Suppressor macrophage treated with lipopolysaccharide for 1 hour (primary cell): ENCODE results near the gene DSTN.
"Not testable (repeated sequence)": the region's sequence is repeated elsewhere in the genome, so short reads cannot be mapped to it uniquely, and the experiment has no call there.

Experiments used
- DNase-seq, 3 donors: peaks; one replicate each; pipeline ENCODE4 v3.0.0-alpha.2; 2020 to 2022

Gene DSTN

DNA sequence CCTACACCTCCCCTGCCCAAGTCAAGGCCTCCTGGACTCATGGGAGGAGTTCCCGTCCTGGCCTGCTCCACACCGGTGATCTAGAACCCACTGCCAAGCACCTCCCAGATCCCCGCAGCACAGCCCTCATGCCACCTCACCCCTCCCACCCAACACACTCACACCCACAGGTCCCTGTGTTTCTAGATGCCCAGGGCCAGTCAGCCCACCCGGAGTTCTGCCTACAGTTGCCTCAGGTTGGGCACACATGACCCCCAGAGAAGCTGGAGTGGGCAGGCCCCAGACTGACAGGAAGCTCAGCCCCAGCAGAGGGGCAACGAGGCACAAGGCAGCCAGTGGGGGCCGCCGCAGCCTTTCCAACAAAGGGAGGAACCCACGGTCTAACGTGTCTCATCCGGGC lies 82.5 kb downstream of the DSTN start:
- DNase-seq: no peak

DNA sequence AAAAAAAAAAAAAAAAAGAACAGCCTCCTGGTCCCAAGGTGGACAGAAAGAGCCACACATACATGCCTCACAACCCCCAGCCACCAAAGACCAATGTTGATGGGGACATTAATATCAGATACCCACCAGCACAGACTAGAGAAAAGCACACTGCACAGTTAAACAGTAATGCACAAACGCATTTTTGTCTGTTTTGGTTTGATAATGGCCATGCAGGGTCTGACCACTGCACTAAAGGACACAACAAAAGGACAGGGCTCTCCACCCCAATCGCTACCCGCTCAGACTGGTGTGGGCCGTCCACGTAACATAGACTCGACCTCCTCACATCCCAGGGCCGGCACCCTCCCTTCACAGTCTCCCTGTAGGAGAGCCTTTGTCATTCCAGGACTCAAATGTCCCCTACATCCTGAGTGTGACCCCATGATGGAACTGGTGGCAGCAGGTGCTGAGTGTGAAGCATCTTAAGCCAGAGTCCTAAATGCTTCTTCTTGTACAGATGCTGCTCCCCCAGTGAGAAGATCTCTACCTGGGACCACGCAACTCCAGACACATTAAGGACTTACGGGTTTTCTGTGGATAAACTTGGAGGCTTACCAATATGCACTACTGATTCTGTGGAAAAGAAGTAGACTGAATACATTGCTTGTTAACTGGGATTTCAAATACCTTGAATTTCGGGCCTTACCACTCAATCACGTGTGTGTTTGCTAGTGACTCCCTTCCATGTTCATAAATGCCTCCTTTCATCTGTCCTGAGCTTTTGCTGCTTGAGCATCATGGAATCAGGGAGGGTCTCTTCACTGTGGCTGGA lies 84.2 kb downstream of the DSTN start:
- DNase-seq: no peak

DNA sequence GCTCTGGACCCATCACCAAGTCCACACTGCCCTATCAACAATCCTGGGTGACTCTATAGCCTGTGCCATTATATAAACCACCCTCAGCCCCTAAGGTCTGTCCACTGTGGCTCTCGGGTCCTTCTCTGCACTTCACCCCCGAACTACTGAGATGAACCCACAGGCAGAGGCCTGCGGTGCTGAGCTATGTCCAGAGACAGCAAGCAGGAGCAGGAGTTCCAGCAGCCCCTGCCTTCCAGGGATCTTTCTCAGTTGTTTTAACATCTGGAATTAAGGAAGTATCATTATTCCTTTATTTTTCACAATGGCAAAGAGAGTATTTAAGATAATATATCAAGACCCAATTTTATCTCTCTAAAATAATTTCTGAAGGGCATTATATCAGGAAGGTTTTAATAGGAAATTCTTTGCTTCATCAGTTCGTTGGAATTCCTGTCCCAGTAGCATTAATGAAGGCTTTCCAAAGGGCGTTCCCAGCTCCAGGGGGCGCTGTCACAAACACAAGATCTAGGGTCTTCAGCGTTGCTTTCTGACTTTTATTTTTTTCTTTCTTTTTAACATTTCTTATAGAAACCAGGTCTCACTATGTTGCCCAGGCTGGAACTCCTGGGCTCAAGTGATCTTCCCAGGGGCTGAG lies 84.9 kb downstream of the DSTN start:
- peak; percentile 40 to 65 (median 49) for DNase-seq

DNA sequence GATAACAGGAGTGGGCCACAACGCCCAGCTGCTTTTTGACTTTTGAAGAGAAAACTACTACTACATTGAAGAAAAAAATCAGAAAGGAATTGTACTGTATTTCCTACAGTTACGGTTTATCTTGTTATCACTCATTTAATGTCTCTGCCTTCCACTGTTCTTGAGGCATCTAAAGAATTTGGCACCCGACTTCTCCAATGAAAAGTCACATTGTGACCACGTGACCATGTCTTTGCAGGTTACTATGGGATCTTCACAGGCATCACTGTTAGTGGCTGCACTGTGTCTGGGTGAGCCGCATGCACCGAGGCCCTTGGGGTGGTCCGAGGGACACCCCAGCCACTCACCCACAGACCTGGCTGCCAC lies 85.4 kb downstream of the DSTN start:
- DNase-seq: no peak

DNA sequence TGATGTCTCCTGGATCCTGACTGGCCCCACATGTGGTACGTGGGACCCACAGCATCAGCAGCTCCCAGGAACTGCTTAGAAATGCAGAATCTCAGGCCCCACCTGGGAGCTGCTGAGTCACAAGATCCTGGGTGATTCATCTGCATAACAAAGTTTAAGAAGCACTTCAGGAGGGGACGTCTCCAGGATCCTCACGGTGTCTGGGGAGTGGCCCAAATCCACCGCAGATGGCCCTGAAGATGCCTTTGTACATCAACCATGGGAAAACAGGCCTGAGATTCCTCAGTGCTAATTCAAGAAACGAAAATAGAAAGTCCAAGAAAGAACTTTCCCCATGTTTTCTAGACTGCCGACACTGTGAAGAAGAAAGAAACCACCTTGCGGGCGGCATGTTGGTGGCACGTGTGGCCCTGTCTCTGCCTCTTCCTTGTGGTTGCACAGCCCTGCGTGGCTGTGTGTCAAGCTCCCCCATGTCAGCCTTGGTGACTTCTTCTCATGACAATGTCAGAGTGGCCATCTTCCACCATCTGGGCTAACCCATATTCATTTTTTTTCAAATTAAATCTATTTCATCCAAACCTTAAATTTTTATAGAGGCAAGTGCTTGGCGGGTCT lies 86.1 kb downstream of the DSTN start:
- no peak for DNase-seq

DNA sequence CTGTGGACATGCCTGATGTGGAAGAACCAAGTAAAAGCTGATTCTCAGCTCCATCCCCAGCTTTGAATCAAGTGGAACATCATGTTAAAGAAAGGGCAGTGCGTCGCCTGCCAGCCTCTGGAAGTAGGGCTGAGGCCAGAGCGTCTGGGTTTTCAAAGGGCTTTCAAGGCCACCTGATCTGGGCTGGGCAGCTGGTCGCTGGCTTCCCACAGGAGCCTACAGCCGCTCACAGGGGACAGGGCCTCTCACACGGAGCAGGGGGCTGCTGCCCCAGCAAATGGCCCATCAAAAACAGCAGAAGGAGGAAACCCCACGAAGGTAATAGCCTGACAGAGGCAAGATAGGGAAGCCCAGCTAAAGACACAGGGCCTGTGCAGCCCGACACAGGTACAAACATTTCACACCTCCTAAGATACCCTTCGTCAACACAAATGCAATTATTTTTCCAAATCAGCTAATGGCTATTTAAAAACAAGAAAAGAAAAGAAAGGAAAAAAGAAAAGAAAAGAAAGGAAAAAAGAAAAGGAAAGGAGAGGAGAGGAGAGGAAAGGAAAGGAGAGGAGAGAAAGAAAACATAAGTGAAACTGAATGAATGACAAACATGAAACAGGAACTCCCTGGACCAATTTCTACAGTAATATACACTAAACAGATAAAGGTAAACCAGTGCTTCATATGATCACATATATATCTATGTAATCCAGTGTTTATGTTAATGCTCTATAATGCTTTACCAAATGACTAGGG lies 87.4 kb downstream of the DSTN start:
- no peak for DNase-seq

DNA sequence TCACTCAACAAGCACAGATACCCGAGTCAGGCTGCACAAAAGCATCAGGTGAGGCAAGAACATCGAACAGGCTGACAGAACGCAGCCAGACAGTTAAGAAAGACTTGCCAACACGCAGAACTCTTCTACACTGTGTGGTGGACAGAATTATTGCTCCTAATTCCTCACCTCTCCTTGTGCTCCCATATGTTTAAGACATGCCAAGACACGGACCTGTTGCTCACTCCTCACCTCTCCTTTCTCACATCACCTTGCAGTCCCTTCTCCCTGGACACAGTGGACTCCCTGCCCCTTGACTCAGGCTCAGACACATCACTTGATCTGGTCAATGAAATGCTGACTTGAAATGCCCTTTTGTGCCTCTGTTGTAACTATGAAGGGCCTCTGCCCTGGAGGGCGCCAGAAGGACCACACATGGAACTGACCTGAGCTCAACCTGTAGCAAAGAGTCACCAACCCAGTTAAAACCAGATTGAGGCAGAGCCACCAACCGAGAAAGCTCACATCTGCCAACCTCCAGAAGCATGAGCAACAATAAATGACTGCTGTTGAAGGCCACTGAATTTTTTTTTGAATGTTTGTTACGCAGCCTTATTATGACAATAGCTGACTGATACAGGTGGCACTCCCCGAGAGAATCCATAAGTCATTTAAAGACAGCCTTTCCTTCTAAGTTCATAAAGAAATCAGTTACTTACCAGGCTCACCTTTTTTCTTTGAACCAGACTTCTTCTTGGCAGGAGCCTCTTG lies 88.2 kb downstream of the DSTN start:
- DNase-seq: no peak

DNA sequence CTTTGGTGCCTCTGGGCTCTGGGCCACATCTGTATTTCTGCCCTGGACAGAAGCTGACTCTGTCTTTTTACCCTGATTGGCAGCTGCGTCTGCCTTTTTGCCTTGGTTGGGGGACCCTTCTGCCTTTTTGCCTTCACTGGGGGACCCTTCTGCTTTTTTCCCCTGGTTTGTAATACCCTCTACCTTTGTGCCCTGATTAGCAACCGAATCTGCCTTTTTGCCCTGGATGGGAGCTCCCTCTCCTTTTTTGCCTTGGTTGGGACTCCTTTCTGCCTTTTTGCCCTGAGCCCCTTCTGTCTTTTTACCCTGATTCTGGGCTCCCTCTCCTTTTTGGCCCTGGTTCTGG lies 88.7 kb downstream of the DSTN start:
- DNase-seq: no peak

DNA sequence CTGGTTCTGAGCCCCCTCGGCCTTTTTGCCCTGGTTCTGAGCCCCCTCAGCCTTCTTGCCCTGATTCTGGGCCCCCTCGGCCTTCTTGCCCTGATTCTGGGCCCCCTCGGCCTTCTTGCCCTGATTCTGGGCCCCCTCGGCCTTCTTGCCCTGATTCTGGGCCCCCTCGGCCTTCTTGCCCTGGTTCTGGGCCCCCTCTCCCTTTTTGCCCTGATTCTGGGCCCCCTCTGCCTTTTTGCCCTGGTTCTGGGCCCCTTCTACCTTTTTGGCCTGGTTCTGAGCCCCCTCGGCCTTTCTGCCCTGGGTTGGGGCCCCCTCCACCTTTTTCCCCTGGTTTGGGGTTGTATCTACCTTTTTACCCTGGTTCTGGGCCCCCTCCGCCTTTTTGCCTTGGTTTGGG lies 89.5 kb downstream of the DSTN start:
- not testable (repeated sequence) for DNase-seq
